ENCODE results near the gene CNGA1.
"Not testable (repeated sequence)": the region's sequence is repeated elsewhere in the genome, so short reads cannot be mapped to it uniquely, and the experiment has no call there.

CNGA1 gene

GRCh38 chr4:48005781-48006180, 10.7 kb downstream of the CNGA1 start:
- TF ChIP-seq CTCF (IDR thresholded peaks at IDR 0.05; ENCODE audit: control extremely low read depth, extremely low read depth, low read depth, missing control alignments), result no peak
- DNase-seq (ENCODE audit: extremely low spot score), result no peak
- POLR2A ChIA-PET, result no interaction called here
- CTCF ChIA-PET, result interaction anchor here (6.3 kb wide), 1 partner anchor 81 kb away, joined by 99 read pairs; no protein-coding TSS in a partner anchor

GRCh38 chr4:48003568-48003967, 12.9 kb downstream of the CNGA1 start:
- DNase-seq (ENCODE audit: extremely low spot score); POLR2A ChIA-PET: not testable (repeated sequence)
- CTCF ChIA-PET, result interaction anchor here (0.7 to 6.3 kb wide), 17 partner anchors 9 to 105 kb away, joined by 3 to 99 read pairs (median 4); no protein-coding TSS in a partner anchor
- peak; percentile 44 for TF ChIP-seq CTCF (IDR thresholded peaks at IDR 0.05; ENCODE audit: control extremely low read depth, extremely low read depth, low read depth, missing control alignments)

- ChIA-PET POLR2A (no interaction called here), CTCF (interaction anchor here (0.7 to 6.3 kb wide), 21 partner anchors 8 to 391 kb away, joined by 3 to 99 read pairs (median 4); no protein-coding TSS in a partner anchor)
- no peak for DNase-seq (ENCODE audit: extremely low spot score)
- TF ChIP-seq CTCF (IDR thresholded peaks at IDR 0.05; ENCODE audit: control extremely low read depth, extremely low read depth, low read depth, missing control alignments), result no peak
Measured at GRCh38 chr4:48002267-48002666, 14.2 kb downstream of the CNGA1 start.

DNA sequence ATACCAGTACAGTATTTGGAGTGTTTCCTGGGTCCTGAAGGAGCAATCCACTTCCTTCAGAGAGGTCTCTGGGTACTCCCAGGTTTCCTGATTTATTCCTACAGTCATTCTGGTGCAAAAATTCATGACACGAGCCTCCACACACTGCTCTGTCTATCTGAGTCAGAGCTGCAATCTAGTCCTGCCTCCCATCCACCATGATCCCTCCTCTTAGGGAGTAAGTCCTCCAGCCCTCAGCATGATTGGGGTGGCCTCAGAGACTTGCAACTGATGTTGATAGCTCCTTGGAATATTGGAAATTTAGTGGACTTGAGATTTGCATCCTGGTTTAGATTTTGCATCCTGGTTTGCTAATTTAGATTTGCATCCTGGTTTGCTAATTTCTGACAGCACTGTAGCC, 20.5 kb downstream of the CNGA1 start:
- CTCF ChIA-PET, result no interaction called here
- TF ChIP-seq CTCF (IDR thresholded peaks at IDR 0.05; ENCODE audit: control extremely low read depth, extremely low read depth, low read depth, missing control alignments), result no peak
- no peak for DNase-seq (ENCODE audit: extremely low spot score)

DNA sequence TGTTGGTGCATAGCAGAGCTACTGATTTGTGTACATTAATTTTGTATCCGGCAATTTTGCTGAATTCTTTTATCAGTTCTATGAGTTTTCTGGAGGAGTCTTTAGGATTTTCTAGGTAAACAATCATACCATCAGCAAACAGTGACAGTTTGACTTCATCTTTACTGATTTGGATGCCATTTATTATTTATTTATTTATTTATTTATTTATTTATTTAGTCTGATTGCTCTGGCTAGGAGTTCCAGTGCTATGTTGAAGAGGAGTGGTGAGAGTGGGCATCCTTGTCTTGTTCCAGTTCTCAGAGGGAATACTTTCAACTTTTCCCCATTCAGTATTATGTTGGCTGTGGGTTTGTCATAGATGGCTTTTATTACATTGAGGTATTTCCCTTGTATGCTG, 24.0 kb downstream of the CNGA1 start:
- CTCF ChIA-PET, result interaction anchor here (1.0 kb wide), 1 partner anchor 46 kb away, joined by 3 read pairs; no protein-coding TSS in a partner anchor
- POLR2A ChIA-PET, result not testable (repeated sequence)

More for the DNA sequence above, 20.5 kb downstream of the CNGA1 start:
- POLR2A ChIA-PET, result no interaction called here

DNA sequence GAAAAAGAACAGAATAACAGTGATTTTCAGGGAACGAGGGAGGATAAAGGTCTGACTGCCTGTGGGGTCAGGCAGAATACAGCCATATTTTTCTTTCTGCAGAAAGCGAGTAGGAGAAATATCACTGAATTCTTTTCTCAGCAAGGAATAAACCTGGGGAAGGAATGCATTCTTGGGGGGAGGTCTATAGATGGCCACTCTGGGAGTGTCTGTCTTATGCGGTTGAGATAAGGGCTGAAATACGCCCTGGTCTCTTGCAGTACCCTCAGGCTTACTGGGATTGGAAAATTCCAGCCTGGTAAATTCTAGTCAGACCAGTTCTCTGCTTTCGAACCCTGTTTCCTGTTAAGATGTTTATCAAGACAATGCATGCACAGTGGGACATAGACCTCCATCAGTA, 26.3 kb downstream of the CNGA1 start:
- ChIA-PET CTCF (interaction anchor here (1.1 kb wide), 1 partner anchor 12 kb away, joined by 3 read pairs; no protein-coding TSS in a partner anchor), POLR2A (no interaction called here)
- TF ChIP-seq CTCF (IDR thresholded peaks at IDR 0.05; ENCODE audit: control extremely low read depth, extremely low read depth, low read depth, missing control alignments), result no peak
- no peak for DNase-seq (ENCODE audit: extremely low spot score)

More for the DNA sequence above, 24.0 kb downstream of the CNGA1 start:
- DNase-seq (ENCODE audit: extremely low spot score), result not testable (repeated sequence)

DNA sequence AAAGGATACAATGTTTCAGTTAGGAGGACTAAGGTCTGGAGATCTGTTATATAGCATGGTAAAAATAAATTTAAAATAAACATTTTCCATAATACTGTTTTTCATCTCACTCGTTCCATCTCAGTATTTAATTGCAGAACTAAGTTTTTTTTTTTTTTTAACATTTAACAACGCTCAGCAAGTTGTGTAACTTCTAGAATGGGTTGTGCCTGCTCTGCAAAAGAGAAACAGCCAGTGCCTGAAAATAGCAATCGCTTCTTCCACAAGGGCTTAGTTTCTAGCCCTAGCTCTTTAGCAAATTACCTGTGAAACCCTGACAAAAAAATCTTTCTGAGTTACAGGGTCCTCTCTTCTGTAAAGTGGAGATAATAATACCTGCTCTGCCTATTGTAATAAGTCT, 41.9 kb downstream of the CNGA1 start:
- ChIA-PET POLR2A (no interaction called here), CTCF (no interaction called here)
- no peak for DNase-seq (ENCODE audit: extremely low spot score)
- no peak for TF ChIP-seq CTCF (IDR thresholded peaks at IDR 0.05; ENCODE audit: control extremely low read depth, extremely low read depth, low read depth, missing control alignments)
